GM21737 (cell line): ENCODE data around the gene FAM13A.

Experiments used
- ATAC-seq: cut with Tn5 transposase; IDR thresholded peaks from one replicate; pipeline ENCODE4 v1.9.1; 2021; ENCODE audit warnings: mild to moderate bottlenecking, moderate library complexity; ENCODE audit not compliant: unreplicated experiment

The FAM13A gene

GRCh38 chr4:88754796-88755195, 302.2 kb downstream of the FAM13A start:
- no peak for ATAC-seq

GRCh38 chr4:88753658-88754571, 303.1 kb downstream of the FAM13A start:
- ATAC-seq = no peak

- no peak for ATAC-seq
These were observed 304.2 kb downstream of the FAM13A start for GRCh38 chr4:88752754-88753153.

GRCh38 chr4:88752076-88752463, 304.9 kb downstream of the FAM13A start:
- no peak for ATAC-seq

- ATAC-seq = no peak
These were observed 305.5 kb downstream of the FAM13A start for GRCh38 chr4:88751258-88752075.

GRCh38 chr4:88750369-88750768, 306.6 kb downstream of the FAM13A start:
- no peak for ATAC-seq

- no peak for ATAC-seq
These were observed 309.6 kb downstream of the FAM13A start for GRCh38 chr4:88747351-88747750.

GRCh38 chr4:88746206-88746605, 310.8 kb downstream of the FAM13A start:
- ATAC-seq = no peak

- ATAC-seq = no peak
These were observed 311.3 kb downstream of the FAM13A start for GRCh38 chr4:88745581-88746163.

GRCh38 chr4:88745175-88745574, 311.8 kb downstream of the FAM13A start:
- ATAC-seq = no peak

GRCh38 chr4:88744609-88745008, 312.4 kb downstream of the FAM13A start:
- ATAC-seq = no peak

- ATAC-seq = no peak
These were observed 313.3 kb downstream of the FAM13A start for GRCh38 chr4:88743696-88744095.

GRCh38 chr4:88742561-88742960, 314.4 kb downstream of the FAM13A start:
- ATAC-seq = no peak

- ATAC-seq = no peak
These were observed 318.8 kb downstream of the FAM13A start for GRCh38 chr4:88738180-88738579.

- ATAC-seq = peak; percentile 97
These were observed 319.6 kb downstream of the FAM13A start for GRCh38 chr4:88737307-88737941.

- ATAC-seq = no peak
These were observed 320.7 kb downstream of the FAM13A start for GRCh38 chr4:88736264-88736663.

- ATAC-seq = no peak
These were observed 321.4 kb downstream of the FAM13A start for GRCh38 chr4:88735564-88735963.

- ATAC-seq = no peak
These were observed 322.5 kb downstream of the FAM13A start for GRCh38 chr4:88734403-88734949.

- no peak for ATAC-seq
These were observed 324.1 kb downstream of the FAM13A start for GRCh38 chr4:88732714-88733368.

- ATAC-seq = no peak
These were observed 325.6 kb downstream of the FAM13A start for GRCh38 chr4:88731381-88731780.
